H9 (cell line): Measurements from ENCODE around the gene WDR70. TPM values are rescaled to one million over a fixed set of nuclear protein-coding genes. Genes with fewer than 3 reads are reported as not detected.

Experiments used
- DNase-seq: peaks from one replicate; pipeline ENCODE4 v3.0.0-alpha.2; 2017
- H2AFZ ChIP-seq: one replicate; pipeline ENCODE4 v1.6.1; 2013; ENCODE audit warnings: mild to moderate bottlenecking, low read length, control low read depth, moderate library complexity
- H2AK5ac ChIP-seq: 2 replicates; pipeline ENCODE4 v1.6.1; 2013; ENCODE audit warnings: low read length, control low read depth, mixed read lengths; ENCODE audit not compliant: insufficient read length
- H2BK120ac ChIP-seq: one replicate; pipeline ENCODE4 v1.6.1; 2013; ENCODE audit warnings: low read depth, mild to moderate bottlenecking, low read length, control low read depth, inconsistent platforms; ENCODE audit not compliant: poor library complexity, severe bottlenecking
- H2BK12ac ChIP-seq: 2 replicates; pipeline ENCODE4 v1.6.1; 2013; ENCODE audit warnings: low read length, control low read depth, mixed read lengths, low read depth; ENCODE audit not compliant: insufficient read length
- H2BK15ac ChIP-seq: 2 replicates; pipeline ENCODE4 v1.6.1; 2013; ENCODE audit warnings: low read depth, low read length, control low read depth
- H2BK20ac ChIP-seq: one replicate; pipeline ENCODE4 v1.6.1; 2013; ENCODE audit warnings: low read depth, mild to moderate bottlenecking, low read length, control low read depth, inconsistent platforms; ENCODE audit not compliant: poor library complexity, severe bottlenecking
- H2BK5ac ChIP-seq: 2 replicates; pipeline ENCODE4 v1.6.1; 2013; ENCODE audit warnings: low read length, control low read depth, mixed read lengths; ENCODE audit not compliant: insufficient read length
- H3K14ac ChIP-seq: 2 replicates; pipeline ENCODE4 v1.6.1; 2013; ENCODE audit warnings: low read length, control low read depth; ENCODE audit not compliant: insufficient read depth
- H3K18ac ChIP-seq: 2 replicates; pipeline ENCODE4 v1.6.1; 2013; ENCODE audit warnings: low read depth, mild to moderate bottlenecking, mixed read lengths, low read length, control low read depth; ENCODE audit not compliant: insufficient read length
- H3K23ac ChIP-seq: 2 replicates; pipeline ENCODE4 v1.6.1; 2013; ENCODE audit warnings: low read length, control low read depth, mixed read lengths, low read depth; ENCODE audit not compliant: insufficient read length
- H3K23me2 ChIP-seq: 2 replicates; pipeline ENCODE4 v1.6.1; 2013; ENCODE audit warnings: low read depth, mild to moderate bottlenecking, mixed read lengths, low read length, control low read depth; ENCODE audit not compliant: insufficient read length, poor library complexity, severe bottlenecking
- H3K27ac ChIP-seq: 2 replicates; pipeline ENCODE4 v1.5.1; 2013; ENCODE audit warnings: low read length, control low read depth, mixed read lengths, low read depth; ENCODE audit not compliant: insufficient read length
- H3K27me3 ChIP-seq: 2 replicates; pipeline ENCODE4 v1.6.1; 2013; ENCODE audit warnings: low read length, control low read depth, inconsistent platforms; ENCODE audit not compliant: insufficient read depth
- H3K4ac ChIP-seq: 2 replicates; pipeline ENCODE4 v1.6.1; 2013; ENCODE audit warnings: low read depth, mild to moderate bottlenecking, control low read depth, inconsistent platforms, low read length, moderate library complexity
- H3K4me1 ChIP-seq: 2 replicates; pipeline ENCODE4 v1.6.1; 2013; ENCODE audit warnings: low read length, control low read depth, inconsistent platforms; ENCODE audit not compliant: insufficient read depth
- H3K4me2 ChIP-seq: 2 replicates; pipeline ENCODE4 v1.6.1; 2013; ENCODE audit warnings: low read length, control low read depth, mixed read lengths; ENCODE audit not compliant: insufficient read length, insufficient read depth
- H3K56ac ChIP-seq: 2 replicates; pipeline ENCODE4 v1.6.1; 2013; ENCODE audit warnings: low read depth, mild to moderate bottlenecking, mixed read lengths, low read length, control low read depth; ENCODE audit not compliant: insufficient read length
- H3K79me1 ChIP-seq: 2 replicates; pipeline ENCODE4 v1.6.1; 2013; ENCODE audit warnings: low read depth, mild to moderate bottlenecking, moderate library complexity, low read length, control low read depth, inconsistent platforms; ENCODE audit not compliant: insufficient read depth, poor library complexity, severe bottlenecking
- H3K79me2 ChIP-seq: 2 replicates; pipeline ENCODE4 v1.6.1; 2013; ENCODE audit warnings: low read length, control low read depth, inconsistent platforms; ENCODE audit not compliant: insufficient read depth
- H3K9ac ChIP-seq: 2 replicates; pipeline ENCODE4 v1.6.1; 2013; ENCODE audit warnings: low read length, control low read depth, mixed read lengths; ENCODE audit not compliant: insufficient read length; ENCODE audit errors: extremely low read depth
- H3K9me3 ChIP-seq: one replicate; pipeline ENCODE4 v1.6.1; 2013; ENCODE audit warnings: low read depth, low read length, inconsistent platforms; ENCODE audit not compliant: control insufficient read depth
- H3T11ph ChIP-seq: one replicate; pipeline ENCODE4 v1.6.1; 2013; ENCODE audit warnings: mild to moderate bottlenecking, low read length, control low read depth, inconsistent platforms
- H4K20me1 ChIP-seq: one replicate; pipeline ENCODE4 v1.6.1; 2013; ENCODE audit not compliant: control insufficient read depth, insufficient read length, insufficient read depth
- H4K5ac ChIP-seq: 2 replicates; pipeline ENCODE4 v1.6.1; 2013; ENCODE audit warnings: low read depth, mild to moderate bottlenecking, mixed read lengths, low read length, control low read depth; ENCODE audit not compliant: insufficient read length
- H4K8ac ChIP-seq: replicated peaks from 2 replicates; pipeline ENCODE4 v1.6.1; 2013; ENCODE audit warnings: low read length, control low read depth, mixed read lengths, low read depth; ENCODE audit not compliant: insufficient read length
- H4K91ac ChIP-seq: 2 replicates; pipeline ENCODE4 v1.6.1; 2013; ENCODE audit warnings: low read depth, mild to moderate bottlenecking, moderate library complexity, mixed read lengths, low read length, control low read depth; ENCODE audit not compliant: insufficient read length
- H3K27ac Mint-ChIP-seq, 3 experiments: 2 replicates in 2 of 3; 3 replicates in 1 of 3; pipeline ENCODE4 v1.8.0; 2020 to 2021; ENCODE audit warnings: mixed read lengths in 3 of 3, mild to moderate bottlenecking in 1 of 3, moderate library complexity in 1 of 3
- H3K27me3 Mint-ChIP-seq: 2 replicates; pipeline ENCODE4 v1.8.0; 2021; ENCODE audit warnings: low read depth, mild to moderate bottlenecking, moderate library complexity, mixed read lengths
- H3K36me3 Mint-ChIP-seq, 3 experiments: 2 replicates in 2 of 3; 3 replicates in 1 of 3; pipeline ENCODE4 v1.8.0; 2020 to 2021; ENCODE audit warnings: low read depth in 3 of 3, mixed read lengths in 3 of 3; ENCODE audit not compliant: insufficient read depth in 1 of 3
- H3K4me1 Mint-ChIP-seq, 2 experiments: 2 replicates each; pipeline ENCODE4 v1.8.0; 2020; ENCODE audit warnings: mixed read lengths in 2 of 2
- H3K4me3 Mint-ChIP-seq, 2 experiments: 2 replicates in 1 of 2; 3 replicates in 1 of 2; pipeline ENCODE4 v1.8.0; 2020 to 2021; ENCODE audit warnings: mild to moderate bottlenecking in 2 of 2, mixed read lengths in 2 of 2, moderate library complexity in 1 of 2
- H3K9me3 Mint-ChIP-seq, 2 experiments: 2 replicates in 1 of 2; 3 replicates in 1 of 2; pipeline ENCODE4 v1.8.0; 2020; ENCODE audit warnings: mild to moderate bottlenecking in 2 of 2, mixed read lengths in 2 of 2, moderate library complexity in 1 of 2
- CTCF ChIP-seq: fragments of 200-600 bp; sonication (generic); conservative IDR thresholded peaks from 3 replicates; pipeline ENCODE4 v1.8.0; 2021; ENCODE audit warnings: antibody characterized with exemption, mild to moderate bottlenecking
- WGBS: extraction: QIAGEN DNeasy Blood & Tissue Kit; methylation state at CpG from one replicate; pipeline ENCODE4 v1.1.7; 2013; ENCODE audit warnings: missing lambda C conversion rate, low lambda C conversion rate, mixed read lengths; ENCODE audit not compliant: insufficient read length; ENCODE audit errors: extremely low coverage; 5-methylcytosine and 5-hydroxymethylcytosine counted together
- total RNA-seq: library from RNA; stranded (reverse); gene quantifications from 2 replicates; pipeline ENCODE4 v1.2.1, GENCODE V29; 2021

The WDR70 gene
- total RNA-seq, 1 experiment from 2014 or later: 38.1 TPM

- H2AFZ ChIP-seq: no peak overlapping the region
- no peaks in the 10 kb centered on the region for H3K4me1 ChIP-seq
- H3K79me2 ChIP-seq: no peaks in the 10 kb centered on the region
- Mint-ChIP-seq H3K9me3 (peaks cover 2 to 3% of the 10 kb centered on the region in 2 experiments; a peak in 1 of 5 replicates), H3K36me3 (peaks cover 8 to 14% (median 10%) of the 10 kb centered on the region in 3 experiments), H3K27me3 (no peaks in the 10 kb centered on the region), H3K27ac (no peak overlapping the region), H3K4me3 (no peak overlapping the region), H3K4me1 (no peaks in the 10 kb centered on the region)
- H2BK5ac ChIP-seq: no peak overlapping the region
- H2BK15ac ChIP-seq: no peak overlapping the region
- H3K18ac ChIP-seq: no peak overlapping the region
- no peaks in the 10 kb centered on the region for H3K23me2 ChIP-seq
- H3K56ac ChIP-seq: no peak overlapping the region
- H3K27ac ChIP-seq: no peak overlapping the region
- TF ChIP-seq CTCF: no peak
- no peak overlapping the region for H2BK12ac ChIP-seq
- H4K20me1 ChIP-seq: no peaks in the 10 kb centered on the region
- H3K9me3 ChIP-seq: no peaks in the 10 kb centered on the region
- H2BK20ac ChIP-seq: no peak overlapping the region
- no peak overlapping the region for H3K14ac ChIP-seq
- DNase-seq: no peak
- no peak overlapping the region for H2BK120ac ChIP-seq
- no peak overlapping the region for H4K8ac ChIP-seq
- H3K27me3 ChIP-seq: no peaks in the 10 kb centered on the region
- H3K23ac ChIP-seq: no peak overlapping the region
- H3K4ac ChIP-seq: no peak overlapping the region
- H3K79me1 ChIP-seq: no peaks in the 10 kb centered on the region
- H3K4me2 ChIP-seq: no peak overlapping the region
- H2AK5ac ChIP-seq: no peak overlapping the region
- H4K5ac ChIP-seq: no peak overlapping the region
- WGBS: no CpG with 5 or more reads among the region's 4 CpGs
- no peak overlapping the region for H3K9ac ChIP-seq
- no peak overlapping the region for H3T11ph ChIP-seq
- H4K91ac ChIP-seq: no peak overlapping the region
These were observed 358.4 kb downstream of the WDR70 start for GRCh38 chr5:37737326-37738056.
